IMR-90 (cell line): ENCODE data around the gene STING1.

Source experiments
- CTCF ChIP-seq: conservative IDR thresholded peaks from 2 replicates; pipeline ENCODE4 v1.5.1; 2012; ENCODE audit warnings: mild to moderate bottlenecking, low read depth, low read length, improper control_type of control experiment
- FOS ChIP-seq: fragments of 150-350 bp; IDR thresholded peaks from 2 replicates; pipeline ENCODE4 v1.6.1; 2016; ENCODE audit warnings: low read depth, low read length
- MXI1 ChIP-seq: IDR thresholded peaks from 2 replicates; pipeline ENCODE4 v1.6.1; 2012; ENCODE audit warnings: low read depth, mild to moderate bottlenecking, low read length, moderate library complexity, borderline replicate concordance
- POLR2A ChIP-seq: IDR thresholded peaks from 2 replicates; pipeline ENCODE4 v1.6.1; 2012; ENCODE audit warnings: mild to moderate bottlenecking, low read depth, low read length
- RCOR1 ChIP-seq: IDR thresholded peaks from 2 replicates; pipeline ENCODE4 v1.6.1; 2012; ENCODE audit warnings: mild to moderate bottlenecking, low read length, improper control_type of control experiment; ENCODE audit not compliant: insufficient replicate concordance
- RFX5 ChIP-seq: IDR thresholded peaks from 2 replicates; pipeline ENCODE4 v1.8.0; 2012; ENCODE audit warnings: low read depth, mild to moderate bottlenecking, low read length, moderate library complexity
- SMC3 ChIP-seq: fragments of 150-350 bp; IDR thresholded peaks from 2 replicates; pipeline ENCODE4 v1.6.1; 2016; ENCODE audit warnings: low read depth, mild to moderate bottlenecking, antibody characterized with exemption, low read length, moderate library complexity
- TF ChIP-seq, protein P1 (sequence below): fragments of 150-350 bp; IDR thresholded peaks from 2 replicates; pipeline ENCODE4 v1.6.1; 2017; ENCODE audit warnings: mild to moderate bottlenecking, antibody characterized with exemption, low read length, low read depth

DNA sequence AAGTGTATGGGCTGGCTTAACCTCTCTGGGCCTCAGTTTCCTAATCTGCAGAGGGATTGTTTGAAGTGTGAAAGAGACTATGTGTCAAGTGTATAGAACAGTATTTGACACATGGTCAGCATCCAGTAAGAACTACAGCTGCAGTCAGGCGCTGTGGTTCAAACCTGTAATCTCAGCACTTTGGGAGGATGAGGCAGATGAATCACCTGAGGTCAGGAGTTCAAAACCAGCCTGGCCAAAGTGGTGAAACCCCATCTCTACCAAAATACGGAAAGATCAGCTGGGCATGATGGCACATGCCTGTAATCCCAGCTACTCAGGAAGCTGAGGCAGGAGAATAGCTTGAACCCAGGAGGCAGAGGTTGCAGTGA lies 31.9 kb upstream of the STING1 start:
- no peak for TF ChIP-seq CTCF
- no peak for TF ChIP-seq POLR2A
- TF ChIP-seq RCOR1: no peak
- TF ChIP-seq, protein P1, sequence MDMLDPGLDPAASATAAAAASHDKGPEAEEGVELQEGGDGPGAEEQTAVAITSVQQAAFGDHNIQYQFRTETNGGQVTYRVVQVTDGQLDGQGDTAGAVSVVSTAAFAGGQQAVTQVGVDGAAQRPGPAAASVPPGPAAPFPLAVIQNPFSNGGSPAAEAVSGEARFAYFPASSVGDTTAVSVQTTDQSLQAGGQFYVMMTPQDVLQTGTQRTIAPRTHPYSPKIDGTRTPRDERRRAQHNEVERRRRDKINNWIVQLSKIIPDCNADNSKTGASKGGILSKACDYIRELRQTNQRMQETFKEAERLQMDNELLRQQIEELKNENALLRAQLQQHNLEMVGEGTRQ: no peak
- TF ChIP-seq MXI1: no peak
- no peak for TF ChIP-seq FOS
- TF ChIP-seq SMC3: no peak
- no peak for TF ChIP-seq RFX5
